H1 (cell line): ENCODE data around the gene TP73. TPM values are rescaled to one million over a fixed set of nuclear protein-coding genes. Genes with fewer than 3 reads are reported as not detected.
A peak's percentile ranks its signal among the peaks of the same experiment; 100 is the strongest.

Experiments
- CTCF ChIA-PET: fragments of 300-600 bp; sonication (Branson Sonifier 250); formaldehyde crosslinking; loops from one replicate; lab custom pipeline; 2021; ENCODE audit not compliant: partially characterized antibody; lab: Charles Lee
- POLR2A ChIA-PET: fragments of 300-600 bp; sonication (Branson Sonifier 250); formaldehyde crosslinking; loops from one replicate; lab custom pipeline; 2021; ENCODE audit warnings: inconsistent platforms; ENCODE audit not compliant: partially characterized antibody; lab: Charles Lee
- DNase-seq, 2 experiments: peaks; one replicate each; pipeline versions ENCODE4 v3.0.0 to v3.0.0-alpha.2; 2010 to 2022; ENCODE audit warnings: low spot score in 2 of 2, low read depth in 1 of 2, mixed read lengths in 1 of 2
- FAIRE-seq: peaks from 2 replicates; lab custom pipeline; 2011; peaks lifted over from hg19 to GRCh38; lab: Jason Lieb, UNC
- H2AFZ ChIP-seq: 2 replicates; pipeline ENCODE4 v1.8.1; 2012; ENCODE audit warnings: low read length, inconsistent platforms
- H2AK5ac ChIP-seq: 2 replicates; pipeline ENCODE4 v1.6.1; 2013; ENCODE audit warnings: low read depth, low read length
- H2BK120ac ChIP-seq: replicated peaks from 2 replicates; pipeline ENCODE3; 2013; ENCODE audit warnings: low read depth, low read length, inconsistent platforms
- H2BK12ac ChIP-seq: 2 replicates; pipeline ENCODE4 v1.6.1; 2013; ENCODE audit warnings: low read depth, low read length
- H2BK15ac ChIP-seq: 2 replicates; pipeline ENCODE4 v1.6.1; 2013; ENCODE audit warnings: low read length
- H2BK20ac ChIP-seq: 2 replicates; pipeline ENCODE4 v1.6.1; 2013; ENCODE audit warnings: low read length
- H2BK5ac ChIP-seq: 2 replicates; pipeline ENCODE4 v1.6.1; 2013; ENCODE audit warnings: low read depth, low read length
- H3K14ac ChIP-seq: 2 replicates; pipeline ENCODE4 v1.6.1; 2013; ENCODE audit warnings: inconsistent platforms; ENCODE audit not compliant: insufficient read length
- H3K18ac ChIP-seq: 2 replicates; pipeline ENCODE4 v1.6.1; 2013; ENCODE audit warnings: low read length; ENCODE audit errors: extremely low read depth
- H3K23ac ChIP-seq: 2 replicates; pipeline ENCODE4 v1.6.1; 2013; ENCODE audit warnings: inconsistent platforms; ENCODE audit not compliant: insufficient read length
- H3K23me2 ChIP-seq: 2 replicates; pipeline ENCODE4 v1.6.1; 2013; ENCODE audit warnings: low read depth, low read length
- H3K27ac ChIP-seq: 2 replicates; pipeline ENCODE4 v1.6.1; 2011; ENCODE audit warnings: low read depth, low read length, inconsistent platforms
- H3K27me3 ChIP-seq, 4 experiments: replicated peaks in 1 of 4; 1 replicate in 1 of 4; 2 replicates in 3 of 4; pipeline versions ENCODE4 v1.6.1 to v1.8.1; 2011 to 2013; ENCODE audit warnings: low read length in 3 of 4, mild to moderate bottlenecking in 3 of 4, inconsistent platforms in 2 of 4, mixed read lengths in 2 of 4, moderate library complexity in 1 of 4; ENCODE audit not compliant: control insufficient read depth in 3 of 4, insufficient read depth in 3 of 4; ENCODE audit errors: extremely low read depth in 1 of 4
- H3K36me3 ChIP-seq, 4 experiments: 2 replicates each; pipeline versions ENCODE4 v1.6.1 to v1.8.1; 2011 to 2013; ENCODE audit warnings: mild to moderate bottlenecking in 4 of 4, low read length in 3 of 4, moderate library complexity in 2 of 4, control low read depth in 1 of 4, inconsistent platforms in 1 of 4; ENCODE audit not compliant: insufficient read depth in 4 of 4, control insufficient read depth in 2 of 4
- H3K4ac ChIP-seq: replicated peaks from 2 replicates; pipeline ENCODE3; 2013; ENCODE audit warnings: low read length, low read depth, mixed read lengths, inconsistent platforms; ENCODE audit not compliant: insufficient read length
- H3K4me1 ChIP-seq, 4 experiments: replicated peaks in 1 of 4; 1 replicate in 1 of 4; 2 replicates in 3 of 4; pipeline versions ENCODE4 v1.6.1 to v1.8.1; 2011 to 2013; ENCODE audit warnings: low read length in 3 of 4, inconsistent platforms in 2 of 4, mixed read lengths in 1 of 4; ENCODE audit not compliant: insufficient read depth in 4 of 4, control insufficient read depth in 3 of 4
- H3K4me2 ChIP-seq, 2 experiments: 2 replicates each; pipeline versions ENCODE4 v1.6.1 to v1.8.1; 2011 to 2013; ENCODE audit warnings: low read depth in 2 of 2, low read length in 2 of 2, control low read depth in 1 of 2, inconsistent platforms in 1 of 2, mild to moderate bottlenecking in 1 of 2; ENCODE audit not compliant: insufficient read depth in 1 of 2
- H3K4me3 ChIP-seq, 4 experiments: fragments of 200-600, 300-600 bp in 1 of 4; sonication (generic), shearing (Covaris generic), sonication (Bioruptor Twin) in 1 of 4; 2 replicates each; pipeline versions ENCODE4 v1.5.1 to v1.8.1; 2011 to 2016; ENCODE audit warnings: low read length in 4 of 4, low read depth in 3 of 4, control low read depth in 2 of 4, inconsistent platforms in 2 of 4, mild to moderate bottlenecking in 2 of 4, mixed read lengths in 1 of 4, moderate library complexity in 1 of 4; ENCODE audit not compliant: insufficient read depth in 2 of 4; ENCODE audit errors: extremely low read depth in 1 of 4
- H3K56ac ChIP-seq: replicated peaks from 2 replicates; pipeline ENCODE3; 2013; ENCODE audit warnings: low read depth, mild to moderate bottlenecking, mixed read lengths, low read length, inconsistent platforms; ENCODE audit not compliant: insufficient read length
- H3K79me1 ChIP-seq: 2 replicates; pipeline ENCODE4 v1.6.1; 2013; ENCODE audit warnings: low read depth, low read length, control low read depth
- H3K79me2 ChIP-seq, 2 experiments: 2 replicates each; pipeline versions ENCODE4 v1.6.1 to v1.8.1; 2012 to 2013; ENCODE audit warnings: low read length in 2 of 2, mild to moderate bottlenecking in 2 of 2, inconsistent platforms in 1 of 2; ENCODE audit not compliant: insufficient read depth in 2 of 2, control insufficient read depth in 1 of 2
- H3K9ac ChIP-seq, 4 experiments: replicated peaks in 1 of 4; 1 replicate in 1 of 4; 2 replicates in 3 of 4; pipeline versions ENCODE4 v1.6.1 to v1.8.1; 2011 to 2013; ENCODE audit warnings: low read depth in 3 of 4, low read length in 3 of 4, control low read depth in 2 of 4, mild to moderate bottlenecking in 2 of 4, moderate library complexity in 2 of 4, inconsistent platforms in 1 of 4; ENCODE audit errors: extremely low read depth in 1 of 4
- H3K9me3 ChIP-seq, 2 experiments: 2 replicates each; pipeline versions ENCODE4 v1.6.1 to v1.8.1; 2012 to 2013; ENCODE audit warnings: mild to moderate bottlenecking in 2 of 2, moderate library complexity in 2 of 2, control low read depth in 1 of 2, inconsistent platforms in 1 of 2, low read depth in 1 of 2, low read length in 1 of 2, mixed read lengths in 1 of 2; ENCODE audit not compliant: insufficient read depth in 2 of 2
- H4K20me1 ChIP-seq, 2 experiments: replicated peaks in 1 of 2; 2 replicates each; pipeline versions ENCODE3 to v1.8.1; 2011 to 2013; ENCODE audit warnings: inconsistent platforms in 2 of 2, low read length in 2 of 2, mild to moderate bottlenecking in 1 of 2; ENCODE audit not compliant: insufficient read depth in 2 of 2, control insufficient read depth in 1 of 2
- H4K5ac ChIP-seq: 2 replicates; pipeline ENCODE4 v1.6.1; 2013; ENCODE audit warnings: low read length, low read depth, mixed read lengths, inconsistent platforms; ENCODE audit not compliant: insufficient read length
- H4K8ac ChIP-seq: 2 replicates; pipeline ENCODE4 v1.8.0; 2013; ENCODE audit warnings: mild to moderate bottlenecking, moderate library complexity, low read length, inconsistent platforms; ENCODE audit not compliant: insufficient read depth; ENCODE audit errors: extremely low read depth
- H4K91ac ChIP-seq: replicated peaks from 2 replicates; pipeline ENCODE3; 2013; ENCODE audit warnings: low read length, mixed read lengths, inconsistent platforms; ENCODE audit not compliant: insufficient read length
- CEBPB ChIP-seq: IDR thresholded peaks from 2 replicates; pipeline ENCODE4 v1.6.1; 2012; ENCODE audit warnings: low read depth, low read length
- CHD2 ChIP-seq: IDR thresholded peaks from 2 replicates; pipeline ENCODE4 v1.6.1; 2012; ENCODE audit warnings: low read length, improper control_type of control experiment
- CTBP2 ChIP-seq: IDR thresholded peaks from 2 replicates; pipeline ENCODE4 v1.7.0; 2011; ENCODE audit warnings: borderline replicate concordance, mild to moderate bottlenecking, moderate library complexity, mixed read lengths, low read length; ENCODE audit not compliant: insufficient read depth, insufficient read length
- RNF2 ChIP-seq: fragments of 200-900, 300-1000 bp; sonication (generic); IDR thresholded peaks from 2 replicates; pipeline ENCODE4 v1.7.1; 2016; ENCODE audit warnings: borderline replicate concordance, low read depth, mild to moderate bottlenecking, antibody characterized with exemption, low read length; ENCODE audit not compliant: poor library complexity, severe bottlenecking; ENCODE audit errors: missing control alignments
- SP2 ChIP-seq: IDR thresholded peaks from 2 replicates; pipeline ENCODE4 v1.6.1; 2012; ENCODE audit warnings: mild to moderate bottlenecking, low read length, inconsistent platforms
- TAF7 ChIP-seq: optimal IDR thresholded peaks from 2 replicates; pipeline ENCODE3; 2011; ENCODE audit warnings: low read depth, mild to moderate bottlenecking, inconsistent platforms, low read length, moderate library complexity, borderline replicate concordance
- whole genome bisulfite sequencing, 2 experiments: shearing (Covaris generic) in 1 of 2; methylation state at CpG; one replicate each; pipeline versions ENCODE4 v1.1.6 to v1.1.7; 2013 to 2015; ENCODE audit warnings: low lambda C conversion rate in 2 of 2, mixed read lengths in 2 of 2, inconsistent platforms in 1 of 2, low coverage in 1 of 2, missing lambda C conversion rate in 1 of 2; ENCODE audit not compliant: insufficient replicate concordance in 2 of 2, insufficient coverage in 1 of 2, insufficient read length in 1 of 2; ENCODE audit errors: extremely low coverage in 1 of 2, missing lambda C conversion rate in 1 of 2; 5-methylcytosine and 5-hydroxymethylcytosine counted together
- polyA plus RNA-seq, 7 experiments: library from polyadenylated mRNA; depleted of rRNA in 3 of 7; stranded (reverse) in 5 of 7; unstranded in 2 of 7; fragments of >200 nt in 5 of 7; fragments of 200-250 nt in 2 of 7; gene quantifications; 1 replicate in 5 of 7; 2 replicates in 1 of 7; 4 replicates in 1 of 7; pipeline versions ENCODE4 v1.2.1 to v1.2.3, GENCODE V29; 2011 to 2013; ENCODE audit warnings: missing spikeins in 2 of 7, mixed read lengths in 2 of 7
- total RNA-seq: library from RNA; stranded (reverse); fragmentation: NEBNext Ultra II Directional; extraction: Animal tissue kit (Norgen Biotek cat#: 25700); gene quantifications from 2 replicates; pipeline ENCODE4 v1.2.1, GENCODE V29; 2021
- TF ChIP-seq, protein P1 (sequence below): IDR thresholded peaks from 2 replicates; pipeline ENCODE4 v1.6.1; 2012; ENCODE audit warnings: inconsistent platforms
- TF ChIP-seq, protein P2 (sequence below): IDR thresholded peaks from 2 replicates; pipeline ENCODE4 v1.6.1; 2012; ENCODE audit warnings: inconsistent platforms
- TF ChIP-seq, protein P3 (sequence below), 3 experiments: IDR thresholded peaks; 1 replicate in 2 of 3; 2 replicates in 1 of 3; pipeline versions ENCODE4 v1.5.1 to v1.6.1; 2011; ENCODE audit warnings: low read length in 3 of 3, mild to moderate bottlenecking in 3 of 3, inconsistent platforms in 2 of 3, low read depth in 1 of 3, moderate library complexity in 1 of 3; ENCODE audit not compliant: insufficient read depth in 1 of 3; ENCODE audit errors: control extremely low read depth in 1 of 3

TP73 gene
- total and polyA plus RNA-seq, 2 of the 8 experiments (the other 6 are each of a cell fraction or from before 2014, with no cell fraction given): 2.6 to 3.1 TPM

DNA sequence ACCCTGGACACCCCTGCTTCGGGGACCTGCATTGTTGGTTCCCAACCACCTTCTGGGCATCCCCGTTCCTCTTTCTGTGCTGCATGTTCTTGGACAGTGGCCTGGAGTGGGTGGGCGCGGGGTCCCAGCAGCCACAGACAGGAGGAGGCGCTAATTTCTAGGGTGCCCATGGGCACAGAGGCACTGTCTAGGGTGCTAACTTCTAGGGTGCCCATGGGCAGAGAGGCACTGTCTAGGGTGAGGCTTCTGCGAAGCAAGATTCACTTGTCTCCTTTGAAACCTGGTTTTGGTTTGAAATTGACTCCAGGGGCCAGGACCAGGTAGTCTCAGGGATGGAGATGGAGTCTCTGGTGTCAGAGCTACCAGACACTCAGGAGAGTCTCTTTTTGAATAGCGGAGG, 40.2 kb upstream of the TP73 start:
- H3K79me1 ChIP-seq: no peaks in the 10 kb centered on the region; the same call in 1 of the 2 replicates
- POLR2A ChIA-PET: interaction anchor here (0.8 kb wide), 1 partner anchor 20 kb away, joined by 3 read pairs; no protein-coding TSS in a partner anchor
- H2AFZ ChIP-seq: no peak overlapping the region
- no peak overlapping the region for H3K56ac ChIP-seq
- H3K23ac ChIP-seq: no peak overlapping the region
- H3K9ac ChIP-seq: no peak overlapping the region
- H3K4me3 ChIP-seq: peak overlapping the region in 3 of 4 experiments; percentile 17 to 49 (median 36); a peak in 4 of 8 replicates
- CTCF ChIA-PET: interaction anchor here (1.4 to 1.8 kb wide), 2 partner anchors 29 to 53 kb away, joined by 3 to 6 read pairs; no protein-coding TSS in a partner anchor
- peaks cover 2 to 5% of the 10 kb centered on the region in 2 experiments for H4K20me1 ChIP-seq
- no peak for DNase-seq
- FAIRE-seq: no peak
- H2BK12ac ChIP-seq: peak overlapping the region; percentile 90; the same call in 1 of the 2 replicates
- no peak overlapping the region for H2BK20ac ChIP-seq
- H3K79me2 ChIP-seq: peaks cover 0 to 9% of the 10 kb centered on the region in 2 experiments; a peak in 1 of 4 replicates
- peak overlapping the region; percentile 88; the same call in 1 of the 2 replicates for H2BK5ac ChIP-seq
- H3K4me1 ChIP-seq: peaks cover 0 to 37% (median 22%) of the 10 kb centered on the region in 4 experiments; a peak in 6 of 7 replicates
- peaks cover 11% of the 10 kb centered on the region; the same call in 1 of the 2 replicates for H3K23me2 ChIP-seq
- H4K8ac ChIP-seq: no peak overlapping the region
- no peak overlapping the region for H3K14ac ChIP-seq
- H2AK5ac ChIP-seq: no peak overlapping the region
- H3K18ac ChIP-seq: peak overlapping the region; percentile 60; the same call in 1 of the 2 replicates
- no peaks in the 10 kb centered on the region for H3K9me3 ChIP-seq
- peak overlapping the region; percentile 76 for H4K91ac ChIP-seq
- peaks cover 3 to 16% (median 12%) of the 10 kb centered on the region in 4 experiments for H3K27me3 ChIP-seq
- no peak overlapping the region for H2BK120ac ChIP-seq
- H4K5ac ChIP-seq: no peak overlapping the region
- 76% methylated on average over 7 of the region's 7 CpGs; no CpG with 5 or more reads in 1 of the 2 experiments for WGBS, 2 experiments
- no peaks in the 10 kb centered on the region for H3K36me3 ChIP-seq
- peak overlapping the region; percentile 16; the same call in 1 of the 2 replicates for H2BK15ac ChIP-seq
- peak overlapping the region; percentile 68 to 83 for H3K4me2 ChIP-seq
- no peak overlapping the region for H3K27ac ChIP-seq
- H3K4ac ChIP-seq: no peak overlapping the region
- TF ChIP-seq CTBP2: no peak
- no peak for TF ChIP-seq TAF7
- TF ChIP-seq CEBPB: no peak
- TF ChIP-seq SP2: no peak
- no peak for TF ChIP-seq RNF2
- TF ChIP-seq CHD2: no peak
- TF ChIP-seq, protein P1, sequence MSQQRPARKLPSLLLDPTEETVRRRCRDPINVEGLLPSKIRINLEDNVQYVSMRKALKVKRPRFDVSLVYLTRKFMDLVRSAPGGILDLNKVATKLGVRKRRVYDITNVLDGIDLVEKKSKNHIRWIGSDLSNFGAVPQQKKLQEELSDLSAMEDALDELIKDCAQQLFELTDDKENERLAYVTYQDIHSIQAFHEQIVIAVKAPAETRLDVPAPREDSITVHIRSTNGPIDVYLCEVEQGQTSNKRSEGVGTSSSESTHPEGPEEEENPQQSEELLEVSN: no peak
- TF ChIP-seq, protein P2, sequence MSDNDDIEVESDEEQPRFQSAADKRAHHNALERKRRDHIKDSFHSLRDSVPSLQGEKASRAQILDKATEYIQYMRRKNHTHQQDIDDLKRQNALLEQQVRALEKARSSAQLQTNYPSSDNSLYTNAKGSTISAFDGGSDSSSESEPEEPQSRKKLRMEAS: no peak
- TF ChIP-seq, protein P3, sequence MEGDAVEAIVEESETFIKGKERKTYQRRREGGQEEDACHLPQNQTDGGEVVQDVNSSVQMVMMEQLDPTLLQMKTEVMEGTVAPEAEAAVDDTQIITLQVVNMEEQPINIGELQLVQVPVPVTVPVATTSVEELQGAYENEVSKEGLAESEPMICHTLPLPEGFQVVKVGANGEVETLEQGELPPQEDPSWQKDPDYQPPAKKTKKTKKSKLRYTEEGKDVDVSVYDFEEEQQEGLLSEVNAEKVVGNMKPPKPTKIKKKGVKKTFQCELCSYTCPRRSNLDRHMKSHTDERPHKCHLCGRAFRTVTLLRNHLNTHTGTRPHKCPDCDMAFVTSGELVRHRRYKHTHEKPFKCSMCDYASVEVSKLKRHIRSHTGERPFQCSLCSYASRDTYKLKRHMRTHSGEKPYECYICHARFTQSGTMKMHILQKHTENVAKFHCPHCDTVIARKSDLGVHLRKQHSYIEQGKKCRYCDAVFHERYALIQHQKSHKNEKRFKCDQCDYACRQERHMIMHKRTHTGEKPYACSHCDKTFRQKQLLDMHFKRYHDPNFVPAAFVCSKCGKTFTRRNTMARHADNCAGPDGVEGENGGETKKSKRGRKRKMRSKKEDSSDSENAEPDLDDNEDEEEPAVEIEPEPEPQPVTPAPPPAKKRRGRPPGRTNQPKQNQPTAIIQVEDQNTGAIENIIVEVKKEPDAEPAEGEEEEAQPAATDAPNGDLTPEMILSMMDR (IDR thresholded peaks at IDR 0.05; ENCODE audit: control extremely low read depth in 1 of 3, insufficient read depth in 1 of 3, low read depth in 1 of 3, low read length in 3 of 3): no peak
